NCI-H446 (cell line): ENCODE data around the gene TUBB2B.
"Not testable (repeated sequence)": the region's sequence is repeated elsewhere in the genome, so short reads cannot be mapped to it uniquely, and the experiment has no call there.

Experiments used
- DNase-seq, 2 experiments: peaks; one replicate each; lab custom pipeline; 2025; lab: John Stamatoyannopoulos, UW

The TUBB2B gene

DNA sequence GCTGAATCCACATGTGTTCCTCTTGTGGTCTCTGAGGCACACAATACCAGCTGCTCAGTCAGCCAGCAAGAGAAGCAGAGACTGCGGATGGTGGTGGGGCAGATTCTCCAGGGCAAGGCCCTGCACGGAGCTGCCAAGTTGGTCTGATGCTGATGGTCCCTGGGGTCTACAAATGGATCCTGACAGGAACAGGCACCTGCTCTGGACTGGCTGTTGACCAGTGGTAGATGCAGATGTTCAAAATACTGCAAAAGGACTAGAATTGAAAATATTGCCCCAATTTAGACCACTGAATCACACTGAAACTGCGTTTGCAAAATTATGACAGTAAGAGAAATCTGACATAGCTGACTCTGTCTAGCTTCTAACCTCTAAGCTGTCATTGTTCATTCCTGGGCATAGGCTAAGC is 40.5 kb downstream of the TUBB2B start:
- DNase-seq = no peak

DNA sequence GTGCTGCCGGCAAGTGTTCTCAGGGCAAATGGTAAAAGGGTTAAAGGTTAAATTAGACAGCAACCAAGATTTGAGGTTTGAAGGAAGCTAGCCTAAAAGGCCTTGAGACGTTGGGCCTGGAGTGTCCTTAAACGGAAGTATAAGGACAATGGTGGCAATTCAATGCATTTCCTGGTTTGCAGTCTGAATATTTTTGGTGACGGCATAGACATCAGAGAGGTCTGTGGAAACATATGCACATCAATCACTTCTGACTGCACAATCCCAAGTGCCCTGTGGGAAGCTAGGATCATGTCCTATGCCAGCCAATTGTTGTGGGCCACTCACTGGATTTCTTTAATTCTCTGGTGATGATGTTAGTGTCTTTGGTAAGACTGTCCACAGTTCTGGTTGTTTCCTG is 44.4 kb downstream of the TUBB2B start:
- DNase-seq = no peak

DNA sequence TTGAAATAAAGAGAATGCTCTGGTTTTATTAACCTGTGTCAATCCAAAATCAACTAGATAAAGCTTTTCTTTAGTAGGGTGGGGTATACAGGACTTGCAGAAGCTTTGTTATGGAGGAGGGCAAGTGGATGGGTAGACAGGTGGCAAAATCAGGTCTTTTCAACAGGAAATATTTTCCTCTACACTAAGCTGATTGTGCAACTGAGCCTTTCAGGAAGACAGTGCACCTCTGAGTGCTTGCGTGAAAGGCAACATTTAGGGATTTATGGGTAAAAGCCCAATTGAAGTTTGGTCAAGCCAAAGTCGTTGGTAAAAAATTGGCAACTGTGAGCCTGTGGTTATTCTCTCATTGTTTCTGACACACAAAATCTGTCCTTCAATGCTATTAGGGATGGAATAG is 46.3 kb downstream of the TUBB2B start:
- DNase-seq = no peak

DNA sequence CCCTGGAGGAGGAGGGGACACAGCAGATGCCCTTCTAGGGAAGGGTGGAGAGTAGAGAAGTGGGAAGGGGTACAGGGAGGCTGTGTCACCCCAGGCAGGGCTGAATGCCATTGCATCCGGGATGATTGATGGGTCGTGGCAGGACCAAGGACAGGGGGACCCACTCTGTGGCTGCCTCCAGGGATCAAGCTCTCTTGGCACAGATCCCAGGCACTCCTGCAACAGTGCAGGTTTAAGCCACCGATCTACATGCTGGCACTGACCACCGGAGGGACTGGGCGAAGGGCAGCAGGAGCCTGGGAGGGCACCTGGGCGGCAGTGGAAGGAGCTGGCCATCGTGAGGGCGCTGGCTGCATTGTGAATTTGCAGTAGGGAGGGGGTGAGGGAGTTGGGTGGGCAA is 47.5 kb downstream of the TUBB2B start:
- DNase-seq = not testable (repeated sequence)

DNA sequence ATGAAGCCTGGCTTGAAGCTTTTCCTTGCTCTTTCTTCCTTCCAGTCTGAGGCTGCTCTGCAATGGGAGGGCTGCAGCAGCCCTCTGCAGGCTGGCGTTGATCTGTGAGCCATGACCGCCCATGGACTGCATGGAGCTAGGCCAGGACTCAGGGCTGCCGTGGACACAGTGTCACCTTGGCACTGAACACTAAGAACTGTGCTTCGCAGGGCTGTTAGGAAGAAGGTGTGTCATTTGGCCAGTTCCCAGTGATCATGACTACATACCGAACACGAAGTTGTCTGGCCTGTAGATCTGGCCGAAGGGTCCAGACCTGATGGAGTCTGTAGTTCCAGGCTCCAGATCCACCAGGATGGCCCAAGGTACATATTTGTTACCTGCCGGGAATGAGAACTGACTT is 48.8 kb downstream of the TUBB2B start:
- DNase-seq = not testable (repeated sequence)

DNA sequence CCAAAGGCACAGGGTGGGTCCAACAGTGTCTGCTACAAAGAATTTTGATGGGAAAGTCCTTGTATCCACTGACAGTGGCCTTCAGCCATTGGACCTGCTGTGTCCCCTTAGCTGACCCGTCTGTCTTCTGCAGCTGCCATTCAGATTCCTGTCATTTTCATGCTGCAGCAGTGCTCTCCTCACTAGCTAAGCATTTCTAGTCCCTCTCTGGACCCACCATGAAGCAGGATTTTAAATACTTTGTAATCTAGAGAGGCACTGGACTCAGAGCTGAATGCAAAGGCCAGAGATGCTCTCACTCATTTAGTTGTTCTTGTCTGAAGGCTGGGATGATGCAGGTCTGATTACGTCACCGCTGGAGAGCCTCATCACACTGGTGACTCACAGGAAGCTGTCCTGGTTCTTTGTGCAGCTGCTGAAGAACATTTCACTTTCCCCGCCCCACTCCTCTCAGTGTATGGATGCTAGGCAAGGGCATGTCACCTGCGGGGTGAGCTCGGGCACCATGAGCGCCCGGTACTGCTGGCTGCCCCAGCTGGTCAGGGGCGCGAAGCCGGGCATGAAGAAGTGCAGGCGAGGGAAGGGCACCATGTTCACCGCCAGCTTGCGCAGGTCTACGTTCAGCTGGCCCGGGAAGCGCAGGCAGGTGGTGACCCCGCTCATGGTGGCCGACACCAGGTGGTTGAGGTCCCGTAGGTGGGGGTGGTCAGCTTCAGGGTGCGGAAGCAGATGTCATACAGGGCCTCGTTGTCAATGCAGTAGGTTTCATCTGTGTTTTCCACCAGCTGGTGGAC is 50.7 kb downstream of the TUBB2B start:
- no peak for DNase-seq

DNA sequence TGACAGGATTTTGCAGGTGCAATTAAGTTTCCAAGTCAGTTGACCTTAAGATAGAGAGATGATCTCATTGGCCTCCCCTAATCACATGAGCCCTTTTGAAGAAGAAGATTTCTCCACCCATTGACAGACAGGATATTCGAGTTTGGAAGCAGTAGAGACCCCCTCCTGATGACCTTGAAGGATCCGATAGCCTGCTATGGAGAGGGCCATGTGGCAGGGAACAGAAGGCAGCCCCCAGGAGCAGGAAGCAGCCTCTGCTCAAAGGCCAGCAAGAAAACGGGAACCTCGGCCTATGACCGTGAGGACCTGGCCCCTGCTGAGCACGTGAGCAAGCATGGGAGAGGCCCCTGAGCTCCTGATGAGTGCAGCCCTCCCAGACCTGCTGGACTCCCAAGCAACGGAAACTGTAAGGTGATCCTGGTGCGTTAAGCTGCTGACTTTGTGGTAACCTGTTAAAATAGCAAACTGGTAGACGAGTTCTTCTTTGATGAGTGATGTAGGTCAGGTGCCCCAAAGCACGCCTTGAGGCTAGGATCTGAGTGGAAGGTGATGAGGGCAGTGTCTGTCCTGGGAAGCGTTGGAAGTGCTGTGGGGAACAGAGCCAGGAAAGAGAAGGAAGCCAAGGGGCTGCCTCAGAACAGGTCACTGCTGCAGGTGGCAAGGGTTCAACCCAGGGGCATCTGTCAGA is 51.6 kb downstream of the TUBB2B start:
- DNase-seq = no peak
